Spleen (tissue), 7 donors: ENCODE measurements around the gene TSPOAP1.

ENCODE experiments used
- POLR2A ChIP-seq, 3 donors: fragments of 450-650 bp; IDR thresholded peaks; one replicate each; pipeline ENCODE4 v1.5.1; 2017; ENCODE audit warnings: antibody characterized with exemption in 3 of 3, mild to moderate bottlenecking in 1 of 3
- POLR2AphosphoS5 ChIP-seq, 3 donors: sonication (generic); formaldehyde crosslinking; IDR thresholded peaks; one replicate each; pipeline ENCODE4 v1.5.1; 2017; ENCODE audit warnings: antibody characterized with exemption in 3 of 3
- TF ChIP-seq, protein P1 (sequence below), 11 experiments: fragments of 200-600 bp in 7 of 11; fragments of 450-650 bp in 4 of 11; sonication (generic) in 4 of 11; IDR thresholded peaks in 8 of 11; conservative IDR thresholded peaks in 3 of 11; 1 replicate in 7 of 11; 2 replicates in 4 of 11; pipeline versions ENCODE4 v1.4.0 to v1.8.0; 2016 to 2021; ENCODE audit warnings: antibody characterized with exemption in 11 of 11, inconsistent platforms in 4 of 11, mild to moderate bottlenecking in 1 of 11
- donor health status: DM: no; HTN: no; CAD: no; lungs with moderate emphysema.
- donor health status: DM: no; HTN: no; CAD: no.
- donor health status: DM: no; HTN: no; CAD: no.

DNA sequence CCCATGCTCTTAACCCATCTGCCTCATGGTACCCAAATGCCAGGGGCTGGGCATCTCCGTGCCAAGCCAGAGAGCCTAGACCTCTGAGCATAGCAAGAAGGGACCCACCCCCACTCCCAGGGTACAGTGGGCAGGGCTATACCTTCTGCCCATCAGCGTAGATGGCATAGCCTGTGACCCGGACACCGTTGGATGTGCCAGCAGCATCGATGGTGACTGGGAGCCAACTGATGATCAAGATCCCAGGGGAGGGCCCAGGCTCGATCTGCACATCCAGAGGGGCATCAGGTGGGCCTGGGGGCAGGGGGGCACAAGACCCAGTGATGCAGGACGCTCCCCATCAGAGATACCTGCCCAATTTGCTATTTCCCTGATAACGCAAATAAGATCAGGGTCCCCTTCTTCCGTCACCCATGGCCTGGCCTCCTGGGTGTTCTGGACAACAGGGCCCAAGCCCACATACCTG is 17.1 kb downstream of the TSPOAP1 start:
- TF ChIP-seq, protein P1, sequence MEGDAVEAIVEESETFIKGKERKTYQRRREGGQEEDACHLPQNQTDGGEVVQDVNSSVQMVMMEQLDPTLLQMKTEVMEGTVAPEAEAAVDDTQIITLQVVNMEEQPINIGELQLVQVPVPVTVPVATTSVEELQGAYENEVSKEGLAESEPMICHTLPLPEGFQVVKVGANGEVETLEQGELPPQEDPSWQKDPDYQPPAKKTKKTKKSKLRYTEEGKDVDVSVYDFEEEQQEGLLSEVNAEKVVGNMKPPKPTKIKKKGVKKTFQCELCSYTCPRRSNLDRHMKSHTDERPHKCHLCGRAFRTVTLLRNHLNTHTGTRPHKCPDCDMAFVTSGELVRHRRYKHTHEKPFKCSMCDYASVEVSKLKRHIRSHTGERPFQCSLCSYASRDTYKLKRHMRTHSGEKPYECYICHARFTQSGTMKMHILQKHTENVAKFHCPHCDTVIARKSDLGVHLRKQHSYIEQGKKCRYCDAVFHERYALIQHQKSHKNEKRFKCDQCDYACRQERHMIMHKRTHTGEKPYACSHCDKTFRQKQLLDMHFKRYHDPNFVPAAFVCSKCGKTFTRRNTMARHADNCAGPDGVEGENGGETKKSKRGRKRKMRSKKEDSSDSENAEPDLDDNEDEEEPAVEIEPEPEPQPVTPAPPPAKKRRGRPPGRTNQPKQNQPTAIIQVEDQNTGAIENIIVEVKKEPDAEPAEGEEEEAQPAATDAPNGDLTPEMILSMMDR (IDR thresholded peaks at IDR 0.05 in 8 of 11, conservative IDR thresholded peaks at IDR 0.05 in 3 of 11), result no peak
- no peak for TF ChIP-seq POLR2AphosphoS5 (IDR thresholded peaks at IDR 0.05)
- TF ChIP-seq POLR2A (IDR thresholded peaks at IDR 0.05), result no peak
